ENCODE results near the gene EPOP.
"Not testable (repeated sequence)": the region's sequence is repeated elsewhere in the genome, so short reads cannot be mapped to it uniquely, and the experiment has no call there.

The EPOP gene

GRCh38 chr17:38637951-38638350 is 36.8 kb downstream of the EPOP start:
- DNase-seq: no peak

GRCh38 chr17:38636054-38636453 is 38.7 kb downstream of the EPOP start:
- DNase-seq: no peak

GRCh38 chr17:38632334-38632733 is 42.4 kb downstream of the EPOP start:
- DNase-seq: no peak

GRCh38 chr17:38628441-38628840 is 46.3 kb downstream of the EPOP start:
- no peak for DNase-seq

GRCh38 chr17:38627957-38628356 is 46.8 kb downstream of the EPOP start:
- DNase-seq: no peak

- not testable (repeated sequence) for DNase-seq
These were observed 48.0 kb downstream of the EPOP start for GRCh38 chr17:38626606-38627226.

- no peak for DNase-seq
These were observed 49.3 kb downstream of the EPOP start for GRCh38 chr17:38625482-38625881.

- not testable (repeated sequence) for DNase-seq
These were observed 49.9 kb downstream of the EPOP start for GRCh38 chr17:38624782-38625355.

All from right forelimb (tissue), 1 donor.